OCI-LY7 (cell line): Measurements from ENCODE around the gene PHF21B.

Experiments
- CTCF ChIP-seq: fragments of 200-600 bp; sonication (generic); conservative IDR thresholded peaks from 2 replicates; pipeline ENCODE4 v1.5.1; 2014; ENCODE audit warnings: mild to moderate bottlenecking, antibody characterized with exemption, low read length, moderate library complexity, mixed read lengths
- EZH2phosphoT487 ChIP-seq: fragments of 200-600 bp; sonication (generic); IDR thresholded peaks from 2 replicates; pipeline ENCODE4 v1.6.1; 2018; ENCODE audit warnings: low read depth, borderline replicate concordance, mild to moderate bottlenecking, mixed run types, antibody characterized with exemption, low read length, moderate library complexity, mixed read lengths

- TF ChIP-seq CTCF = no peak
- no peak for TF ChIP-seq EZH2phosphoT487
Observed at GRCh38 chr22:44879301-44879680, 130.5 kb downstream of the PHF21B start.
